HG02571 (cell line): ENCODE data around the gene SYNE3.
"Not testable (repeated sequence)": the region's sequence is repeated elsewhere in the genome, so short reads cannot be mapped to it uniquely, and the experiment has no call there.

ENCODE experiments used
- ATAC-seq: cut with Tn5 transposase; IDR thresholded peaks from one replicate; pipeline ENCODE4 v1.9.1; 2021; ENCODE audit warnings: mild to moderate bottlenecking, moderate library complexity; ENCODE audit not compliant: unreplicated experiment

The SYNE3 gene

DNA sequence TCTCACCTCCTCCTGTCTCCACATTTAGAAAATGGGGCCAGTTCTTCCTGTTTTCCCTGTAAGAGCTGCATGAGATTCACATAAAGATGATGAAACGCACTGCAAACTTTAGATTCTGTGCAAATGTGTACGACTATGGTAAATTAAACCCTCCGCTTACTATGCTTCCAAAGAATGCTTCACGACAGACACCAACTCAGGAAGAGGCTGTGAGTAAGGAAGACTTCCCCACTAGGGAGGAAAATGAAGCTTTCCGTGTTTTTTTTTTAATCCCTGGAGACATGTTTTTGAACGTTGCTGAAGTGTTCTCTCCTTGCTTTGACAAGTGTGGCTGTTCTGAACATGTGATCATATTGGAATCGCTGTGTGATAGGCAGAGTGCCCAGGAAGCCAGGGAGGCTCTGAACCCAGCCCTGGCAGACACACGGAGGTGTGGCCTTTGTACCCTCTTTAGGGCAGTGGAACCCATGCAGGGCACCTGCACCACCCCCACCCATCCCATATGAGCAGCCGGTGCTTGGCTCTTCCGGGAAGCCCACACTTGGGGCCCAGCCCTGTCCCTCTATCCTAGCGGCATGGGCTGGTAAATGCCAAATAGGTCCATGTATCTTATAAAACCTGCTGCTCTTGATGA, 7.5 kb upstream of the SYNE3 start:
- no peak for ATAC-seq

DNA sequence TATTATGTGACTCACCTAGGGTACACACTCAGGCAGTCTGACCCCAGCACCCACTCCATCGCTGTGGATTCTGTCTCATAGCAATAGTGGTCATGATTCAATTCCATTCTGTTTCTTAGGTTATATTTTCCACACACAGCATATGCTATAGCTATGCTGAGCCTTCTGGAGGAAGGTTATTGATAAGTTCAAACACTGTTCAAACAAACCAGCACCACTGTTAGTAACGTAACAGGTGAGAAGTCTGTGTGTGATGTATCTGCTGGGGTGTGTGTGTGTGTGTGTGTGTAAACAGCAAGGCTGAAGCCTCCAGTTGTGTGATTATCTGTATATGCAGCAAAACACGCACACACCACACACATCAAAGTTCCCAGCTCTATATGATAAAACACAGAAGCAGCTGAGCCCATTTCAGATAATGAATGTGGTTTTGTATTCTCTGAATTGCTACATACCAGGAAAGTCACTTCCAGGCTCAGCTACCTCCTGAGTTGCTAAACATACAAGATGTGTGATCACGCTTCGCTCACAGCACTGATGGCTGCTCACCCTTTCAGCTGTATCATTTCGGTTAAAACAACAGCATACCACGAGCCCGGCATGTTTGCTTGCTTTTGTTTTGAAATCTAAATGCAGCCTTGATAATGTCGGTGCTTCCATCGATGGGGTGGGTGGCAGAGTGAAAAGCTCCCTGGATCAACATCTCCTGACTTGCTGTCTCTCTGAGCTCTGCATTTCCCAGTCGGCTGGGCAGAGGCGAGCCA, 6.8 kb upstream of the SYNE3 start:
- no peak for ATAC-seq

DNA sequence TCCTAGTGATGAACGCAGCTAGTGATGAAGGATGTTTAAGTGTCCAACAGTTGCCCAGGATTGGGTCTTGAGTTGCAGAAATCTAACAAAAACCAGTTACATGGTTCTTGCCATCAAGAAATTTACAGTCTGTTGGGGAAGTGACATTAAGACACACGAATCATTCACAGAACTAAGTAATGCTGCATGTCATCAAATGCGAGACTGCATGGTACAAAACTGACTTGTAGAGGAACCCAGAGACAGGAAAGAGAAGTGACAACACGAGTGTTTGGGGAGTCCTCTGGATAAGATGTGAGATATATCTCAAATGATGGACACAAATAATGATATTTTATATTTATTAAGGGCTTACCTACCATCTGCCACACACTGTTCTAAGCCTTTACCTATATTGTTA, 6.1 kb upstream of the SYNE3 start:
- ATAC-seq, result no peak

DNA sequence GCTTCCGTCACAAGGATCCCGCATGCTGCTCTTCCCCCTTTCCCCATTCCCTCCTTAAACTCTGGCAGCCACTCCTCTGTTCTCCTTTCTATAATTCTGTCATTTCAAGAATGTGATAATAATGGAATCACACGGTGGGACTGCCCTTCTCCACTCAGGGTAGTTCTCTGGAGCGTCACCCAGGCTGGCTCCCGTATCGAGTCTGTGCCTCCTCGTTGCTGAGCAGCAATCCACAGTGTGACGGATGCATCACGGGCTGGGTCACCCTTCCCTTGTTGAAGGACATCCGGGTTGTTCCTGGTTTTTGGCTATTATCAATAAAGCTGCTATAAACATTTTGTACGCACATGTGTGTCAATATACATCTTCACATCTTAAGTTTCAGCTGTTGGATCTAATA, 5.7 kb upstream of the SYNE3 start:
- ATAC-seq, result no peak

DNA sequence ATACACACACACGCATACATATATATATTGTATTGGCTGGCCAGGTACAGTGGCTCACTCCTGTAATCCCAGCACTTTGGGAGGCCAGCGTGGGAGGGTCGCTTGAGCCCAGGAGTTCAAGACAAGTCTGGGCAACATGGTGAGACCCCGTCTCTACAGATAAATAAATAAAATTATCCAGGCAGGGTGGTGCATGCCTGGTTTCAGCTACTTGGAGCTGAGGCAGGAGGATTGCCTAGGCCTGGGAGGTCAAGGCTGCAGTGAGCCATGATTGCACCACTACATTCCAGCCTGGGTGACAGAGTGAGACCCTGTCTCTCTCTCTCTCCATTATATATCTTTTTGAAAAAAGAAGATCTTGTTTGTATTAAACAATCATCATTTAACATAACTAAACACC, 4.6 kb upstream of the SYNE3 start:
- no peak for ATAC-seq

DNA sequence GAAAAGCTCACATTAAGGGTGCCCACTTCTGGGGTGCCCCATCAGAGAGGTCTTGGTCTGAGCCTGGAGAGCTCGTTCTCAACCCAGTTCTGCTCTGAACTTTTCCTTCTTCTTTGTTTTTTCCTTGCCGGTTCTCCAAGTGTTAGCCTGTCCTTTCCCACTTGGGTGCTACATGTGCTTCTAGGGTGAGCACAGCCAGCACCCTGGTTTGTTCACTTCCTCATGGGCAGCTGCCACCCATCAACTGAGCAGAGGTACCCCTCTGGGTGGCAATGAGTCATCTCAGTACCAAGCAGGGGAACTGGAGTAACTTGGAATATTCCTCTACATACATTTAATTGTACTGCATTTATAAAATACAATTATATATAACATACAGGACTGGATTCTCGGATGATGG, 3.9 kb upstream of the SYNE3 start:
- ATAC-seq, result no peak

DNA sequence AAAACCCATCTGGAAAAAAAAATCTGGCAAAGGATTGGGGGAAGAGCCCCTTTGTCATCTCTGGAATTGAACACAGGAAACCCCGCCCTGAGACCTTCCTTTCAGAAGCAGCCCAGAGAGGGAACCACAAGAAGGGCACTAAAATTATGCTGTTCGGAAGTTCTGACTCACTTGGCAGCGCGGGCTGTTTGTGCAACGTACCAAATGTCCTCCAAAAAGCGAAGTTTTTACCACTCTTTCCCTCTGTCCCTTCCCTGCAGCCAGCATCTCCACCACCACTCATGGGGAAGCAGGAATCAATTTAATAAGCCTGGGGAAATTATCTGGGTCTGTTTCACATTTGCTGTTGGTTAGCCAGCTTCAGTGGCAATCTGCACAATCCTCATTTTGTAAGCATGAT, 3.2 kb upstream of the SYNE3 start:
- no peak for ATAC-seq

DNA sequence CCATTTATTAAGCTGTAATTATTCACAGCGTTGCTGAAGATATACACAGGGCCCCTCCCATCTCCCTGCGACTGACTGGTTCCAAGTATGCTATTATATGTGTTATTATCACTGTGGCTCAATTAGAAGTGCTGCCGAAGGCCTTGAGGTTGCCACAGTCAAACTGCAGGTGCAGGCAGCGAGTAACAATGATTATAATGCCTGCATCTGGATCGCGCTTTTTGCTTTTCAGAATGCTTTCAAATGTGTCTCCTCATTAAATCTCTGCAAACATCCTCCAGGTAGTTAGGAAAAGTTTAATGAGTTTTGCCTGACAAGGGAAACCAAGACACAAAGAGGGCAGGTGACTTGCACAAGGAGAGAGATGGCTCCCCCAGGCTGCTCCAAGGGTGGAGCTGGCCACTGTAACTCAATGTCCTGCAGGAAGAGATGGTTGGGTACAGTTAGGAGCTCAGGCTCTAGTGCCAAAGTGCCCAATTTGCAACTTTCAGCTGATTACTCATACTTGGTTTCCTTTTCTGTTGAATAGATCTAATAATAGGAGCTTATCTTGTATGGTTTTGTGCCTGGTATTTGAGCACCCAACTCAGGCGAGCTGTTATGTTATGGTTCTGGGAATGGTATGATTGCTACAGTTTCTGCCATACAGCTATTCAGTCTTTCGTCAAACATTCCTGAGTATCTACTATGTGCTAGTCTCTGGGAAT, 1.7 kb upstream of the SYNE3 start:
- no peak for ATAC-seq

DNA sequence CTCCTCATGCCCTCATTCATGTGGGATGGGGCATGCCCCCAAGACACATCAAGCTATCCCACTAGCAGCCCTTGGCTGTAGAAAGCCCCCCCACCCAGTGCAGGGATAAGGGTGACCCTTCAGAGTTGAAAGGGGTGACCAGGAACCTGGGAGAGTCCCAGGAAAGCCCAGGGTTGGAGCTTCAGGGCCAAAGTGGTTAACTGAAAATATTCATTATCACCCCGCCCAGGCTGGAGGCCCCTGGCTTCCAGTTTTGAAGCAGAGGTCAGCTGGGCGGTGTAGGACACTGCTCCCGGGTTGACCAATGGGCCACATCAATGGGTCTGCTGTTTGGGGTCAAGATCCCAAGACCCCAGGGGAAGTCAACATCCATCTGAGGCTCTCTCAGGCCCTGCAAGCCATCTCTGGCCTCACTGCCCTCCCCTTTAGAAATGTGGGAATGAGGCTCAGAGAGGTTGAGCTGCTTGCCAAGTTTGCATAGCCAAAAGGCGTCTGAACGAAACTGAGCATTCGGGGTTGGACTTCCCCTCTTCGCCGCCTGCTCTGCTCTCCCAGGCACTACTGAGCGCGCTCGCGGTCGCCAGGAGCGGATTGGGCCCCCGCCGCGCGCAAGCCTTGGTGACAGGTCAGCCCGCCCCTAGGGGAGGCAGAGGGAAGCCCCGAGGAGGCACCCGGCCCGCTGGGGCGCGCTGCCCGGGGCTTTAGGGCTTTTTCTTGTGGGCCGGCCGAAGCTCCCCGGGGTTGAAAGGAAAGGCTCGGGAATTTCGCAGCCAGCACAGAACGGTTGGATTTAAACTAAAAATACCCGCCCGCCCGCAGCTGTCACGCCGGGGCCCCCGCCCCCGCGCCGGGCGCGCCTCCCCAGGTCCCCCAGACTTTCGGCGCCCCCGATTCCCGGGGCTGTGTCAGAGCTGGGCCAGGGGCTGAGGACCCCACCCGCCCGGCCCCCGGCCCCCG, 576 bp downstream of the SYNE3 start:
- peak; percentile 76 for ATAC-seq

DNA sequence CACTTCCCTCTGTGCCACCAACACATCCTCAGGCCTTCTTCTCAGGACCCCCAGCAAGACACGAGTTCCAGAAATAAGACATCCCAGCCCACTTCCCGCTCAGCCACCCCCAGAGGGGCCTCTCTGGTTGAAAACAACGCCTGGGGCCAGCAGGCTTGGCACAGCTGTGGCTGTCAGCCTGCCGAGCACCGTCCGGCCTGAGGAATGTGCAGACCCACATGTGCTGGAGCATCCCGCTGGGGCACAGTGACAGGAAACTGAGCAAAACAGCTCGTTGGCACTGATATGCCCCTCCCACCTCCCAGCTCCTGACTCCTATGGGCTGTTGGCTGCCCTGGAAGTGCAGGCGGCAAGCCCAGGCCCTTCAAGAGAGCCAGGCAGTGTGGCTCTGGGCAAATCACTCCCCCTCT, 1.4 kb downstream of the SYNE3 start:
- ATAC-seq, result no peak

DNA sequence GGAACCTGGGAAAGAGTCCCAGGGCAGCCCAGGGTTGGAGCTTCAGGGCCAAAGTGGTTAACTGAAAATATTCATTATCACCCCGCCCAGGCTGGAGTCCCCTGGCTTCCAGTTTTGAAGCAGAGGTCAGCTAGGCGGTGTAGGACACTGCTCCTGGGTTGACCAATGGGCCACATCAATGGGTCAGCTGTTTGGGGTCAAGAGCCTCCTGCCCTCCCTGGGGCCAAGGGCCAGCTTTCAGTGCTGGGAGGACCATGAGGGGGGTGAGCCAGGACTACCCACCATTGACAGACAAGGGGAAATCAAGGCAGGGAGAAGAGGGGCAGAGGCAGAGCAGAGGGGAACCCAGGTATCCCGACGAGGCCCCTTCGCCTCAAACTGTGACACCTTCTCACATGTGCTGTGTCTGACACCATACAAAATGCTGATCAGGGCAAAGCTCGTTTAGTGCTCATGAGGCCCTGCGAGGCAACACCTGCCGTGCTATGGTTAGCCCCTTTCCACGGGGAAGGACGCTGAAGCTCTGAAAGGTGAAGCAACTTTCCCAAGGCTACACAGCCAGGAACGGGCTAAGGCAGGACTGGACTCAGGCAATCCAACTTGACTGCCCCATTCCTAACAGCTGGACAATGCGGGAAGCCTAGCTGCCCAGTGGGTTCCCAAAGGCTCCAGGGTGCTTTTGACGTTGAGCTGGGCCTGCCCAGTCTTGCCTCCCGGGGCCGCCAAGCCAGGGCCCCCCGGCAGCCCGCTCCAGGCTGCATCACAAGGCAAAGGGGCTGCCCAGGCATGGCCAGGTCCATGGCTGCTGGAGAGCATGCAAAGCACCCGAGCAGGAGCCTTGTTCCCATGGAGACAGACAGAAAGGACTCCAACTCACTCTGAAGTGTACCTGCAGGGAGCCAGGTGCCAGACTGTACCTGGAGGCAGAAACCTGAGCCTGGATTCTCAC, 2.0 kb downstream of the SYNE3 start:
- ATAC-seq, result no peak

DNA sequence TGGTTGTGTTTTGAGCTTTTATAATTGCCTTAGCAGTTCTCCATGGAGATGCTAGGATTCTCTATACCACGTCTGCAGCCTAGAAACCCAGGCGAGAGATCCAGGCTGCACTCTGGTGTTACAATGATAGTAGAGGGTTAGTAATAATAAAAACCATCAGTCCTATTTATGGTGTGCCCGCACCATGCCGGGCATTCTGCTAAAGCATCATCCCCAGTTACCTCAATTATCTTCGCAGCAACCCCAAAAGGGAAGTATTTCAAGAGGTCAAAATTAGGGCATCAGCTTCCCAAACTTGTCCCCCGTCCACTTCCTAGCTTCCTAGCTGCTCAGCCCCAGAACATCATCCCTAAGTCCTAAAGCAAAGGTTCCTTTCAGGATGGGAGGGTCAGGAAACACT, 3.2 kb downstream of the SYNE3 start:
- ATAC-seq, result no peak

DNA sequence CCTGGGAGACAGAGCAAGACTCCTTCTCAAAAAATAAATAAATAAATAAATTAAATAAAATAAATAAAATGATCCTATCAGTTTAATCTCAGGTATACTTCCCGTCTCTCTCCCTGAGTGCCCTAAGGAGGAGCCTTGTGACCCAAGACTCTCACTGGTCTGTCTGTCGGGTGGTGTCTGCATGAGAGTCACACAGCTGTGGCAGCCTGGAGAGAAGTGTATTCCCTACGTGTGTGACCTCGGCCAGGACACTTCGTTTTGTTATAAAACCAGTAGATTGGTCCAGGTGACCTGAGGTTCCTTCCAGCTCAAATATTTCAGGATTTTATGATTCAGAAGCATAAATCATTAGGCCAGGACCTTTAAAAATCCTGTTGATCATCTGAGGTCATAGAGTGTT, 4.8 kb downstream of the SYNE3 start:
- ATAC-seq, result no peak

DNA sequence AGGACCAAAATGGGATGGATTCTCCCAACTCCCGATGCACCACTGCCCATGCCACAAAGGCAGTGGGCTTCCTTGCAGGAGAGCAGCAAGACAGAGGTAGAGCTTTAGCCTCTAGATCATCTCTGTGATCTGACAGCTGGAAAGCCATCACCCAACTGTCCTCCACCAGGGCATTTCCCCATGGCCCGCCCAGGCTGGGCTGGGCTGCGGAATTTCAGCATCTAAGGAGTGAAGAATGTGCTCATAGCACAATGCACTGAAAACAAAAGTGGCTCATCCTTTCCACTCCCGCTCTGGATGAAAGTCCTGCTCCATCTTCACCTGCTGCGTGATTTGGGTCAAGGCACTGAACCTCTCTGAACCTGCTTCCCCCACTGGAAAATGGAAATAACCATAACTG, 5.6 kb downstream of the SYNE3 start:
- ATAC-seq, result no peak

DNA sequence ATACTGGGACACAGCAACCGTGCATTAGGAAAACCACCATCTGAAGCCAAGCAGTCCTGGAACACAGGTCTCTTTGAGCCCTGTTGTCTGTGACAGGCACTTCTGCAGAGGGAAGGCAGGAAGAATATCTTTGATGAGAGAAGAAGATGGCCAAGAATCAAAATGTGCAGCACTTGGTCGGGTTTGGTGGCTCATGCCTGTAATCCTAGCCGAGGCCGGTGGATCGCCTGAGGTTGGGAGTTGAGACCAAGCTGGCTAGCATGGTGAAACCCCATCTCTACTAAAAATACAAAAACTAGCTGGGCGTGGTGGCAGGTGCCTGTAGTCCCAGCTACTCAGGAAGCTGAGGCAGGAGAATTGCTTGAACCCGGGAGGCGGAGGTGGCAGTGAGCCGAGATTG, 6.1 kb downstream of the SYNE3 start:
- ATAC-seq, result not testable (repeated sequence)

DNA sequence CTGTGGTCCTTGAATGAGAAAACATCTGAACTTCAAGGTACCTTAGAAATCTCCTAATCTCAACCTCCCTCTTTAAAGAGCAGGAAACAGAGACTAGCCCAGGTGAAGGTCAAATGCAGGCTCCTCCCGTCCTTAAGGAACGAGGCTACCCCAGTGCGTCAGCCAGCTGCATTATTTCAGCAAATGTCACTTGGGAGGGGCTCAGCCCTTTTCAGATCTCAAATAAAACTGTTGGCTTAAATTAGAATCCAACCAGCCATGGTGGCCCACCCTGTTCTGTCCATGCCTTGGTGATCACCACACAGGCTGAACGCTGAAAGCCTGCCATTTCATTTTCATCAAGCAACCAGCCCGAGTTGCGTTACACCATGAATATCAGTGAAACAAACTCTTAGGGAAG, 7.0 kb downstream of the SYNE3 start:
- no peak for ATAC-seq

DNA sequence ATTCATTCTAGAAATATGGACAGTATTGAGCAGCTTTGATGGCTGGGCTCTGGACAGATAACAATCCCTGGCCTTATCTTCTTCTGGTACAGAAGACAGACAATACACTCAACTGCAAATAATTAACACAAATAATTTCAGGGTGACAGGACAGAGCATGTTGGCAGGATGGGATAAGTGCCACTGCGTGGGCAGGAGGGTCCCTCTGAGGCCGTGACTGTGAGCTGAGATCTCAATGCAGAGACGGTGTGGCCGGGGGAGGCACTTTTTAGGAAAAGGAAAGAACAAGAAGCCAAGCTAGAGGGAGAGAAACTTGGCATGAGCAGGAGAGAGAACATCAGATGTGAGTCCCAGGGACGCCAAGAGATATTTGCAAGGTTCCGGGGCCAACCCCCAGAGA, 8.1 kb downstream of the SYNE3 start:
- ATAC-seq, result no peak

DNA sequence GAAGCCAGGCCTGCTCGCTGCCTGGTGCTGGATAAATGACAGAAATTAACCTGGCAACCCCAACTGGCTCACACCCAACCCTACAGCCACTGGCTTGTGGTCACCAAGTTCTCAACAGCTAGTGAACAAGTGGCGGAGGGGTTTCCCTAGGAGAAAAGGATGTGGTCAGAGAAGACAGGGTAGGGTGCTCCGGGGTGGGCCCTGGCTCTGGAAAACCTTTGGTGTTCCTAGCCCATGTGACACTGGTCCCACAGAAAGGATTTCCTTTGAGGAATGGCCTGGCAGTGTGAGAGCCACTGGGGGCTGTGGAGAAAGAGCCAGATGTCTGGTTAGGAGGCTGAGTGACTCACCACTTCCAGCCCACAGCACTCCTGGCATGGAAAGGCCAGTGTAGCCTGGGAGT, 8.7 kb downstream of the SYNE3 start:
- no peak for ATAC-seq

DNA sequence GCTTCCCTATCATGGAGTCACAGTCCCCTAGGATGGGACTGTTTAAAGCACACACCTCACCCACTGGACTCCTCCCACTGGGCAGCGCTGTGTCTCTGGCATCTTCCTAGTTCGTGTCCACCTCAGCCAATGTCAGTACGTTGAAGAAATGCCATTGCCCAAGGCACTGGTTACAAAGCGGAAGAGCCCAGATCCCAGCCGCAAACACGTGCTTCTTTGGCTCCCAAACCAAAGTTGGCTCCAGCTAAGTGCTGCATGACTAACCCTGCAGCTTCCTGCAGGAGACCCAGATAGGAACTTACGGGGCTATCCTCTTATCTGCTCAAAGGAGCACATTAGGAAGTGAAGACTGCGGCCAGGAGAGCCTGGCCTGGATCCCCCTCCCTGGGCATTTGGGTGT, 9.3 kb downstream of the SYNE3 start:
- ATAC-seq, result no peak

DNA sequence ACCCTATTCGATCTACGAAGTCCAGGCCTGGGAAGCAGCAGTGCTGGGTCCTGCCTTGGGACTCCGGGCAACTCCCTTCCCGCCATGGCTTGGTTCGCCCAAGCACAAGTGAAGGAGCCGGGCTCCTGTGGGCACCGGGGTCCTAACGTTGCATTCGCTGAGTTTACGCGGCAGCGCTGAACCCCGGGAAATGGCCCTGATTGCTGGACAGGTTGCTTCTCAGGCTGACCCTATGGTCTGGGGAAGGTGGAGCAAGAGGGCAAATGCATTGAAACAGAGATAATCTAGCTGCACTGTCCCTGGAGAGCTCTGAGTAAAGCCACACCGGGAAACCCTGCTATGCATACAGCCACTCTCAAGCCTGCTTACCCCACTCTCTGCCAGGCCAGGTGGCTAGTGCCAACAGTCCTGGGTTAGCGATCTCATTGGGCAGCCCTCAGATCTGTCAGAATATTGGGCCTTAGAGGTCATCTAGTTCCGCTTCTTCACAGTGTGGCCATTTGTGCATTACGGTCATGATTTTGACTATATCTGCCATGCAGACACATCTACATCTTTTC, 11.3 kb downstream of the SYNE3 start:
- no peak for ATAC-seq
